Keratinocyte (primary cell): ENCODE data around the gene RAMACL. TPM values are rescaled to one million over a fixed set of nuclear protein-coding genes. Genes with fewer than 3 reads are reported as not detected.

ENCODE experiments used
- DNase-seq: peaks from one replicate; pipeline ENCODE4 v3.0.0-alpha.2; 2011; ENCODE audit warnings: low read depth, missing footprints, low spot score
- FAIRE-seq: peaks from 2 replicates; lab custom pipeline; 2011; peaks lifted over from hg19 to GRCh38; lab: Jason Lieb, UNC
- H2AFZ ChIP-seq: 2 replicates; pipeline ENCODE4 v1.6.0; 2012; ENCODE audit warnings: low read length, control low read depth, inconsistent platforms; ENCODE audit not compliant: control insufficient read depth
- H3K27ac ChIP-seq: 2 replicates; pipeline ENCODE4 v1.5.1; 2011; ENCODE audit warnings: low read length; ENCODE audit not compliant: control insufficient read depth, insufficient read depth
- H3K27me3 ChIP-seq: 3 replicates; pipeline ENCODE4 v1.6.0; 2011; ENCODE audit warnings: low read length; ENCODE audit not compliant: control insufficient read depth, insufficient read depth; ENCODE audit errors: extremely low read depth
- H3K36me3 ChIP-seq, 2 experiments: 2 replicates in 1 of 2; 3 replicates in 1 of 2; pipeline ENCODE4 v1.5.1; 2011; ENCODE audit warnings: low read length in 2 of 2, mild to moderate bottlenecking in 1 of 2; ENCODE audit not compliant: control insufficient read depth in 2 of 2, insufficient read depth in 2 of 2; ENCODE audit errors: extremely low read depth in 1 of 2
- H3K4me1 ChIP-seq: 3 replicates; pipeline ENCODE4 v1.5.1; 2011; ENCODE audit warnings: low read length; ENCODE audit not compliant: control insufficient read depth, insufficient read depth; ENCODE audit errors: extremely low read depth
- H3K4me2 ChIP-seq: 3 replicates; pipeline ENCODE4 v1.6.0; 2011; ENCODE audit warnings: low read depth, low read length; ENCODE audit not compliant: control insufficient read depth, insufficient read depth; ENCODE audit errors: extremely low read depth
- H3K4me3 ChIP-seq, 3 experiments: fragments of 200-600 bp in 1 of 3; sonication (generic) in 1 of 3; 2 replicates in 2 of 3; 3 replicates in 1 of 3; pipeline ENCODE4 v1.5.1; 2011 to 2016; ENCODE audit warnings: low read length in 3 of 3, mild to moderate bottlenecking in 3 of 3, control low read depth in 2 of 3, inconsistent platforms in 1 of 3, low read depth in 1 of 3, mixed read lengths in 1 of 3, mixed run types in 1 of 3, moderate library complexity in 1 of 3; ENCODE audit not compliant: control insufficient read depth in 2 of 3, insufficient read depth in 2 of 3; ENCODE audit errors: extremely low read depth in 1 of 3
- H3K79me2 ChIP-seq: 2 replicates; pipeline ENCODE4 v1.6.0; 2012; ENCODE audit warnings: low read length; ENCODE audit not compliant: control insufficient read depth, insufficient read depth
- H3K9ac ChIP-seq: 3 replicates; pipeline ENCODE4 v1.6.0; 2011; ENCODE audit warnings: low read length; ENCODE audit not compliant: control insufficient read depth, insufficient read depth; ENCODE audit errors: extremely low read depth
- H3K9me1 ChIP-seq: 3 replicates; pipeline ENCODE4 v1.6.0; 2011; ENCODE audit warnings: low read length; ENCODE audit not compliant: control insufficient read depth, insufficient read depth; ENCODE audit errors: extremely low read depth
- H3K9me3 ChIP-seq: 2 replicates; pipeline ENCODE4 v1.5.1; 2012; ENCODE audit warnings: low read depth, low read length; ENCODE audit not compliant: control insufficient read depth
- H4K20me1 ChIP-seq: 3 replicates; pipeline ENCODE4 v1.6.0; 2011; ENCODE audit warnings: low read length; ENCODE audit not compliant: control insufficient read depth, insufficient read depth; ENCODE audit errors: extremely low read depth
- CTCF ChIP-seq, 3 experiments: IDR thresholded peaks in 1 of 3; conservative IDR thresholded peaks in 1 of 3; optimal IDR thresholded peaks in 1 of 3; 2 replicates in 2 of 3; 3 replicates in 1 of 3; pipeline versions ENCODE3 to v1.5.1; 2011; ENCODE audit warnings: low read length in 3 of 3, mild to moderate bottlenecking in 3 of 3, moderate library complexity in 2 of 3, control low read depth in 1 of 3, inconsistent platforms in 1 of 3; ENCODE audit not compliant: insufficient read depth in 2 of 3; ENCODE audit errors: extremely low read depth in 1 of 3
- EZH2 ChIP-seq: IDR thresholded peaks from one replicate; pipeline ENCODE4 v1.6.1; 2012; ENCODE audit warnings: inconsistent platforms, mild to moderate bottlenecking, low read length, moderate library complexity
- dilution Hi-C: fragments of 300-500 bp; cut with MboI; formaldehyde crosslinking; loops from one replicate; pipeline ENCODE4 v1.7.0; 2020; ENCODE audit warnings: low sequenced_read_pairs; ENCODE audit not compliant: extremely low pct_ligation_motif_present
- polyA plus RNA-seq, 5 experiments: library from polyadenylated mRNA; depleted of rRNA in 3 of 5; stranded (reverse) in 3 of 5; stranded (forward) in 1 of 5; unstranded in 1 of 5; fragments of >200 nt; gene quantifications; 1 replicate in 1 of 5; 2 replicates in 3 of 5; 3 replicates in 1 of 5; pipeline versions ENCODE4 v1.2.1 to v1.2.3, GENCODE V29; 2011 to 2012; ENCODE audit warnings: missing spikeins in 2 of 5, low read depth in 1 of 5, low replicate concordance in 1 of 5

RAMACL gene
- polyA plus RNA-seq, 1 donor (not counting 4 experiments of a cell fraction or from before 2014, with no cell fraction given): 5.3 TPM

- Histone ChIP-seq H3K9me3 (no peaks in the 10 kb centered on the region), H3K27me3 (no peaks in the 10 kb centered on the region), H2AFZ (no peak overlapping the region), H3K9me1 (no peaks in the 10 kb centered on the region), H3K4me3 (no peak overlapping the region), H3K27ac (peak overlapping the region; percentile 30), H3K36me3 (peaks cover 4 to 8% of the 10 kb centered on the region in 2 experiments), H3K9ac (no peak overlapping the region), H3K4me2 (peak overlapping the region; percentile 68), H3K79me2 (no peaks in the 10 kb centered on the region), H3K4me1 (peaks cover 37% of the 10 kb centered on the region), H4K20me1 (no peaks in the 10 kb centered on the region)
- DNase-seq (no peak), FAIRE-seq (peak; percentile 34)
- dilution Hi-C loops: no loop called here
- TF ChIP-seq EZH2 (no peak), CTCF (optimal IDR thresholded peaks at IDR 0.05 in 1 of 3, IDR thresholded peaks at IDR 0.05 in 1 of 3, conservative IDR thresholded peaks at IDR 0.05 in 1 of 3; ENCODE audit: extremely low read depth in 1 of 3, insufficient read depth in 2 of 3, low read length in 3 of 3) (no peak)
These were observed 34.6 kb upstream of the RAMACL start for GRCh38 chr6:166621114-166621540.

DNA sequence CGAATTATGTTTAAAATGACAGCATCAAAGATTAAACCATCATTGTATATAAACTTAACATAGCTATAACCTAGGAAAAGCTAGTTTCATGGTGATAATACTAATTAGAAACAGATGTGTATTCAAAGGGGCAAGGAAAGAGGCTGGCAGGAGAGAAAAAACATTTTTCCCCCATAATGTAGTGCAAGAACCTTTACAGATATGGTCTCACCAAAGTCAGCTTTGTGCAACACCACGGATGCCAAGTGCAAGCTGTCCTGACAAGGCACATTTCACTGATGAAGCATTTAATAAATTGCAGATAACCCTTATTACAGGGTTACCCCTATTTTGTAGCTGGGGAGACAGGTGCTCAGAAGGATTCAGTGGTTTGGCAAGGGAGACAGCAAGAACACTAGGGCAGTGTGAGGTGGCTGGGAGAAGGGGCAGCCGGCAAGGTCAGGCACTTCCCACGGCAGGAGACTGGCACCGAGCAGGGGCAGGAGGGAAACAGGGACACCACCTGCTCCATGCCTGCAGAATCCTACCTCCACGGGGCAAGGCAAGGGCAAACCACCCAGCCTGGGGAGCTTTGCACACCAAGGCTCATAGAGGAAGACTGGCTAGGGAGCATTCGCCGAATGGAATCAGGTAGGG, 34.1 kb upstream of the RAMACL start:
- Histone ChIP-seq H3K36me3 (peaks cover 4 to 8% of the 10 kb centered on the region in 2 experiments), H3K27me3 (no peaks in the 10 kb centered on the region), H3K27ac (peak overlapping the region; percentile 30), H3K9me1 (no peaks in the 10 kb centered on the region), H3K4me3 (peak overlapping the region in 2 of 3 experiments; percentile 15 to 25), H3K9me3 (no peaks in the 10 kb centered on the region), H3K4me1 (peaks cover 37% of the 10 kb centered on the region), H2AFZ (no peak overlapping the region), H3K9ac (peak overlapping the region; percentile 23), H4K20me1 (no peaks in the 10 kb centered on the region), H3K4me2 (peak overlapping the region; percentile 68), H3K79me2 (no peaks in the 10 kb centered on the region)
- TF ChIP-seq EZH2: no peak
- no peak for TF ChIP-seq CTCF (optimal IDR thresholded peaks at IDR 0.05 in 1 of 3, IDR thresholded peaks at IDR 0.05 in 1 of 3, conservative IDR thresholded peaks at IDR 0.05 in 1 of 3; ENCODE audit: extremely low read depth in 1 of 3, insufficient read depth in 2 of 3, low read length in 3 of 3)
- dilution Hi-C loops: no loop called here
- DNase-seq: no peak
- no peak for FAIRE-seq
